GM06990 (cell line): ENCODE measurements around the gene EFNA3.

Experiments
- DNase-seq: peaks from one replicate; pipeline ENCODE4 v3.0.0-alpha.2; 2011; ENCODE audit not compliant: insufficient read length; ENCODE audit errors: extremely low read depth
- H3K27me3 ChIP-seq: replicated peaks from 2 replicates; pipeline ENCODE4 v1.6.0; 2011; ENCODE audit warnings: low read length; ENCODE audit not compliant: control insufficient read depth, insufficient read depth
- H3K36me3 ChIP-seq: 2 replicates; pipeline ENCODE4 v1.5.1; 2011; ENCODE audit warnings: low read length; ENCODE audit not compliant: control insufficient read depth, insufficient read depth
- H3K4me3 ChIP-seq: replicated peaks from 2 replicates; pipeline ENCODE4 v1.5.1; 2011; ENCODE audit warnings: low read depth, mild to moderate bottlenecking, control low read depth, low read length
- TF ChIP-seq, protein P1 (sequence below): IDR thresholded peaks from 2 replicates; pipeline ENCODE4 v1.5.1; 2011; ENCODE audit warnings: low read length, control low read depth, mild to moderate bottlenecking, inconsistent platforms; ENCODE audit not compliant: insufficient read depth, poor library complexity, severe bottlenecking

The EFNA3 gene

DNA sequence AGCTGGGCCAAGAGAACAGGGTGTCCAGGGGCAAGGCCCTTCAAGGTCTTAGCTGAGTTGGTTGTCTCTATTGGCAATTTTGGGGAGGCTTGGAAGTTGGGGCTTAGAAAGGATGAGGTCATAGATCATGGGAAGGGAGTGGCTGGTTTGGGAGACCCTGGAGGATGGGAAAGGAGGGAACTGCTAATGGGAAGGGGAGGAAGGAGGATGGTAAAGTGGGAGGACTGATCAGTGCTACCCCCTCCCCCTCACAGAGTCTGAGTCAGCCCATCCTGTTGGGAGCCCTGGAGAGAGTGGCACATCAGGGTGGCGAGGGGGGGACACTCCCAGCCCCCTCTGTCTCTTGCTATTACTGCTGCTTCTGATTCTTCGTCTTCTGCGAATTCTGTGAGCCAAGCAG, 10.0 kb upstream of the EFNA3 start:
- no peaks in the 10 kb centered on the region for H3K27me3 ChIP-seq
- 0 out of 2 replicates have a peak, but pooled peaks cover 2% of the 10 kb centered on the region for H3K36me3 ChIP-seq
- H3K4me3 ChIP-seq = no peak overlapping the region
- TF ChIP-seq, protein P1, sequence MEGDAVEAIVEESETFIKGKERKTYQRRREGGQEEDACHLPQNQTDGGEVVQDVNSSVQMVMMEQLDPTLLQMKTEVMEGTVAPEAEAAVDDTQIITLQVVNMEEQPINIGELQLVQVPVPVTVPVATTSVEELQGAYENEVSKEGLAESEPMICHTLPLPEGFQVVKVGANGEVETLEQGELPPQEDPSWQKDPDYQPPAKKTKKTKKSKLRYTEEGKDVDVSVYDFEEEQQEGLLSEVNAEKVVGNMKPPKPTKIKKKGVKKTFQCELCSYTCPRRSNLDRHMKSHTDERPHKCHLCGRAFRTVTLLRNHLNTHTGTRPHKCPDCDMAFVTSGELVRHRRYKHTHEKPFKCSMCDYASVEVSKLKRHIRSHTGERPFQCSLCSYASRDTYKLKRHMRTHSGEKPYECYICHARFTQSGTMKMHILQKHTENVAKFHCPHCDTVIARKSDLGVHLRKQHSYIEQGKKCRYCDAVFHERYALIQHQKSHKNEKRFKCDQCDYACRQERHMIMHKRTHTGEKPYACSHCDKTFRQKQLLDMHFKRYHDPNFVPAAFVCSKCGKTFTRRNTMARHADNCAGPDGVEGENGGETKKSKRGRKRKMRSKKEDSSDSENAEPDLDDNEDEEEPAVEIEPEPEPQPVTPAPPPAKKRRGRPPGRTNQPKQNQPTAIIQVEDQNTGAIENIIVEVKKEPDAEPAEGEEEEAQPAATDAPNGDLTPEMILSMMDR = no peak
- DNase-seq = no peak

DNA sequence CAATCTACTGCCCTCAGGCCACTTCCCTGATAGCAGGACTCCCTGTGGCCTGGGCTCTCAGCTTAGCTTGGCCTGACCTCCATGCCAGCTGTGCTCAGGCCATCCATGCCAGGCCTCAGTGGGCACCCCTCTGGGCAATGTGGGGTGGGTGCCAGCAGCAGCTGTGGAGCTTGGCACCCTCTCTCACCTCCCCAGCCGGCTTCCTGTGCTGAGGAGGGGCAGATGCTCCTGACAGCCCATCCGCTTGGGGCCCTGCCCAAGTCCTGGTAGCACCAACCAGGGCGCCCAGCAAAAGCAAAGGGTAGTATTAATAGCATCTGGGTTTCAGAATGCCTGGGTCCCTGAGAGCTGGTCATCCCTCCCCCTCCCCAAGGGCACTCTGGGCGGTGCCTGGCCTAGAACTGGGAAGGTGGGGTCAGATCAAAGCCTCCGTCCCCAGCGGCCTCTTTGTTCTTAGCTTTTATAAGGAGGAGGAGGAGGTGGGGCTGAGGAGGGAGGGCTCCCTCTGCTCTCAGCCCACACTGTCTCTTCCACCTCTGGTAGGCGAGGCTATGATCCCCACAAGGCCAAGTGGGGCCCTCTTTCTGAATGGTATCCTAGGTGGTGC, 9.0 kb upstream of the EFNA3 start:
- no peak for DNase-seq
- TF ChIP-seq, protein P1 = no peak
- Histone ChIP-seq H3K4me3 (no peak overlapping the region), H3K27me3 (no peaks in the 10 kb centered on the region), H3K36me3 (0 out of 2 replicates have a peak, but pooled peaks cover 2% of the 10 kb centered on the region)

DNA sequence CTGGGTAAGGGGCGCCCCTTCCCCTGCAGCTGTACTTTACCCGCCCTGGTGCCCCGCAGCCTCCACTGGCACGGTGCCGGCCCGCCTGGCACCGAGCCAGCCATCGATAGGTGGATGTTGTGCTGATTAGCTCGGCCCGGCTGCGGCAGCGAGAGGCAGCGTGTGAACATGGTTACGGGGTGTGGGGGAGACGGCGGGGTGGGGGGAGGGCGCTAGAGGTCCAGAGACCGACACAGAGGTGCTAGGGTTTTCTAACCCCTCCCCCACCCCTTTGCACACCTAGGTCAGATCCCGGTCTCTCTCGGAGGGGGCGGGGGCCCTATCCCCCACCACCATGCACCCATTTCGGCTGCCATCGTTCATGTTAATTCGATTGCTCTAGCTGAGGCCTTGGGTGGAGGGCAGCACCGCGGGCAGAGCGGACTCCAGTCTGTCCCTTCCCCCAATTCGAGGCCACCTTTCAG, 8.4 kb upstream of the EFNA3 start:
- Histone ChIP-seq H3K36me3 (0 out of 2 replicates have a peak, but pooled peaks cover 2% of the 10 kb centered on the region), H3K4me3 (no peak overlapping the region), H3K27me3 (no peaks in the 10 kb centered on the region)
- TF ChIP-seq, protein P1 = no peak
- no peak for DNase-seq

DNA sequence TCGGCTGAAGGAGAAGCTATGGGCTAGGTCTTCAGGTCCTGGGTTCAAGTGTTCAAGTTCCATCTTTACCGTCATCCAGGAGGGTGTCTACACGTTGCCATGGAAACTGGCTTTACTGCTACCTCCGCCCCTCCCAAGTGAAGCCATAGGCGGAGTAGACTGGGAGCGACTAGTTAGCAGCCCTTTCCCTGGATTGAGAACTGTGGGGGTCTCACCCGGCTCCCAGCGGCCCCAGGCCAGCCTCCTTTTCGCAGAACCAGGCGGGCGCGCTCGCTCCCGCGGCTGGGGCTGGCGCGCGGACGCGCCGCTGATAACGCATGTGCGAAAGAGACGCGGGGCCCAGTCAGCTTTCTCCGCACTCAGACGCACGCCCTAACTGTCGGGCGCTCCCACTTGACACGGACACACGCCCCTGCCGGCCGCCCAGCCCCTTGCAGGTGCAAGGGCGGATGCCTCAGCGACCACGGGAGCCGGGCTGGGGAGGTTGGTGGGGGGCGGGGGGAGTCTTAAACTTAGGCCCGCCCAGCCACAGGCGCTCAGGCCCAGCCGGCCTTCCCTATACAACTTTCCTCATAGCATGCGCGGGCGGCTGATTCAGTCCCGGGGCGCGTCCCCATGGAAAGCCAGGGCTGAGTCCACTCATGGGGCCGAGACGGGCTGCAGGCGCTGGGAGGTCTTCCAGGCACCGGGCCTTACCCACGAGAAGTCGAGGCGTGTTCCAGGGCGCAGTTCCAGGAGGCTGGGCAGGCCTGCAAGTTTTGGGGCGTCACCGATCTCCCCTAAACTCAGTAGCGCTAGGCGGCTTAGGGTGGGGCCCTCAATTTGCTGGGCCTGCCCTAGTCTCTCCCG, 7.7 kb upstream of the EFNA3 start:
- TF ChIP-seq, protein P1 = peak; percentile 51
- peak overlapping the region; percentile 38 for H3K4me3 ChIP-seq

DNA sequence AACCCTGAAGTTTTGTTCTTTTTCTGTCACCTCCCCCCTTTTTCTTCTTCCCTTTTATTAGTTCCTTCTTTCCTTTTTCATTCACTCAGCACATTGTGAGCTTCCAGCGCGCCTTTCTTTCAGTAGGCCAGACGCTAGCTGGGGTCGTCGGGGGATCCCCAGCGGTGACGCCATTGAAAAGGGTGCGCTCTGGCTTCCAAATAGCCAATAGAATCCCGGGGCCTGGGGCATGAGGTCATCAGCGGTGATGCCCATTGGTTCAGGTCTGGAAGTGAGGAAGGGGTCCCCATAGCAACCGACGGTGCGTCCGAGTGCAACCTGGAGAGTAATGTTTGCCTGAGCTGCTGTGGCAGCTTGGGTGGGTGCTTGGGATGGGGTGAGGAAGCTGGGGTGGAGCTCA, 6.9 kb upstream of the EFNA3 start:
- no peak overlapping the region for H3K4me3 ChIP-seq
- TF ChIP-seq, protein P1 = no peak
- 0 out of 2 replicates have a peak, but pooled peaks cover 2% of the 10 kb centered on the region for H3K36me3 ChIP-seq
- H3K27me3 ChIP-seq = no peaks in the 10 kb centered on the region
- no peak for DNase-seq

More for the DNA sequence above, 7.7 kb upstream of the EFNA3 start:
- DNase-seq = peak; percentile 85
- Histone ChIP-seq H3K27me3 (no peaks in the 10 kb centered on the region), H3K36me3 (0 out of 2 replicates have a peak, but pooled peaks cover 2% of the 10 kb centered on the region)
